ENCODE results near the gene EFCAB3. TPM values are rescaled to one million over a fixed set of nuclear protein-coding genes. Genes with fewer than 3 reads are reported as not detected.

The EFCAB3 gene
- total RNA-seq, 1 experiment from 2014 or later = not detected

GRCh38 chr17:62366191-62366590, 14.2 kb upstream of the EFCAB3 start:
- POLR2A ChIA-PET = interaction anchor here (0.6 to 0.8 kb wide), 2 partner anchors 28 to 967 kb away, joined by 3 to 4 read pairs; partner anchors contain the start of gene TBX2
- H3K9me3 Mint-ChIP-seq (ENCODE audit: unreplicated experiment) = no peaks in the 10 kb centered on the region
- H3K4me3 Mint-ChIP-seq (ENCODE audit: unreplicated experiment) = no peak overlapping the region
- no TSS peak for BruUV-seq (replicated peaks)
- no peaks in the 10 kb centered on the region for H3K36me3 Mint-ChIP-seq (ENCODE audit: insufficient read depth, unreplicated experiment)
- no peak for TF ChIP-seq CTCF (IDR thresholded peaks at IDR 0.05; ENCODE audit: unreplicated experiment)
- intact Hi-C loops (cut with micrococcal nuclease) = no loop called here
- no peak overlapping the region for H3K27ac Mint-ChIP-seq (ENCODE audit: low read depth, unreplicated experiment)
- H3K4me1 Mint-ChIP-seq (ENCODE audit: insufficient read depth, unreplicated experiment) = no peaks in the 10 kb centered on the region
- CTCF ChIA-PET = no interaction called here
- DNase-seq (ENCODE audit: unreplicated experiment) = no peak
- H3K27me3 Mint-ChIP-seq (ENCODE audit: insufficient read depth, unreplicated experiment) = peaks cover 12% of the 10 kb centered on the region

DNA sequence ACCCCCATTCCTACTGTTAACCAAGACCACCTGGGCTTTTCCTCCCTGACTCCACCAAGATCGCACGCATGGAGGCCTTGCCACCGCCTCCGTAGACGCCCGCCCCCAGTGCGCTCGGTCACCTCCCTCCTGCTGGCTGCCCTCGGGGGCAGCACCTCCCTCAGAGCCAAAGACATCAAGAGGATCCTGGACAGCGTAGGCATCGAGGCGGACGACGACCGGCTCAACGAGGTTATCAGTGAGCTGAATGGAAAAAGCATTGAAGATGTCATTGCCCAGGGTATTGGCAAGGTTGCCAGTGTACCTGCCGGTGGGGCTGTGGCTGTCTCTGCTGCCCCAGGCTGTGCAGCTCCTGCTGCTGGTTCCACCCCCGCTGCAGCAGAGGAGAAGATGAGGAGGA, 1.2 kb downstream of the EFCAB3 start:
- DNase-seq (ENCODE audit: unreplicated experiment) = no peak
- peaks cover 50% of the 10 kb centered on the region for H3K27me3 Mint-ChIP-seq (ENCODE audit: insufficient read depth, unreplicated experiment)
- H3K9me3 Mint-ChIP-seq (ENCODE audit: unreplicated experiment) = no peaks in the 10 kb centered on the region
- ChIA-PET POLR2A (no interaction called here), CTCF (interaction anchor here (0.8 kb wide), 1 partner anchor 14 kb away, joined by 3 read pairs; no protein-coding TSS in a partner anchor)
- no peaks in the 10 kb centered on the region for H3K4me1 Mint-ChIP-seq (ENCODE audit: insufficient read depth, unreplicated experiment)
- intact Hi-C loops (cut with micrococcal nuclease) = no loop called here
- BruUV-seq (replicated peaks) = no TSS peak
- H3K36me3 Mint-ChIP-seq (ENCODE audit: insufficient read depth, unreplicated experiment) = no peaks in the 10 kb centered on the region
- no peak overlapping the region for H3K4me3 Mint-ChIP-seq (ENCODE audit: unreplicated experiment)
- no peak for TF ChIP-seq CTCF (IDR thresholded peaks at IDR 0.05; ENCODE audit: unreplicated experiment)
- H3K27ac Mint-ChIP-seq (ENCODE audit: low read depth, unreplicated experiment) = no peak overlapping the region

GRCh38 chr17:62388856-62389255, 8.5 kb downstream of the EFCAB3 start:
- TF ChIP-seq CTCF (IDR thresholded peaks at IDR 0.05; ENCODE audit: unreplicated experiment) = no peak
- intact Hi-C loops (cut with micrococcal nuclease) = no loop called here
- no peaks in the 10 kb centered on the region for H3K4me1 Mint-ChIP-seq (ENCODE audit: insufficient read depth, unreplicated experiment)
- no peak for DNase-seq (ENCODE audit: unreplicated experiment)
- H3K9me3 Mint-ChIP-seq (ENCODE audit: unreplicated experiment) = no peaks in the 10 kb centered on the region
- BruUV-seq (replicated peaks) = no TSS peak
- peaks cover 72% of the 10 kb centered on the region for H3K27me3 Mint-ChIP-seq (ENCODE audit: insufficient read depth, unreplicated experiment)
- no peak overlapping the region for H3K4me3 Mint-ChIP-seq (ENCODE audit: unreplicated experiment)
- no peak overlapping the region for H3K27ac Mint-ChIP-seq (ENCODE audit: low read depth, unreplicated experiment)
- H3K36me3 Mint-ChIP-seq (ENCODE audit: insufficient read depth, unreplicated experiment) = no peaks in the 10 kb centered on the region
- POLR2A ChIA-PET = no interaction called here
- CTCF ChIA-PET = no interaction called here

DNA sequence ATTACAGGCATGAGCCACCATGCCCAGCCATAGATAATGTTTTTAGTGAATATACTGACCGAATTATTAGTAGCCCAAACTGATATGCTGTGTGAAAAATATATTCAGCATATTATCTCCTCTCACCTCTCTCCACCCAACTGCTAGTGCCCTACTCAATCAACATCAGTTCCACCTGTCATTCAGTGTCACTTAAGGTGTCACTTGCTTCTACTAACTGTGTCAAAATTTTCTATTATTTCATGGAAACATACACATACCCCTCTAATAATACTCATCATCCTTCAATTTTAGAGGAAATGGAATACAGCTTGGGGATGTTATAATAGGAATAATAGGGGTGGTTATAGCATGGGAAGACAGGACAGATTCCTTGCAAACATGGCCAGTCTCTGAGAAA, 12.6 kb downstream of the EFCAB3 start:
- intact Hi-C loops (cut with micrococcal nuclease) = no loop called here
- DNase-seq (ENCODE audit: unreplicated experiment) = no peak
- Mint-ChIP-seq H3K9me3 (ENCODE audit: unreplicated experiment) (no peaks in the 10 kb centered on the region), H3K4me3 (ENCODE audit: unreplicated experiment) (no peak overlapping the region), H3K27ac (ENCODE audit: low read depth, unreplicated experiment) (no peak overlapping the region), H3K27me3 (ENCODE audit: insufficient read depth, unreplicated experiment) (peaks cover 71% of the 10 kb centered on the region), H3K36me3 (ENCODE audit: insufficient read depth, unreplicated experiment) (no peaks in the 10 kb centered on the region), H3K4me1 (ENCODE audit: insufficient read depth, unreplicated experiment) (no peaks in the 10 kb centered on the region)
- ChIA-PET POLR2A (no interaction called here), CTCF (no interaction called here)
- no TSS peak for BruUV-seq (replicated peaks)
- no peak for TF ChIP-seq CTCF (IDR thresholded peaks at IDR 0.05; ENCODE audit: unreplicated experiment)

All from MCF 10A (cell line).